ENCODE results near the gene IQGAP3. TPM values are rescaled to one million over a fixed set of nuclear protein-coding genes. Genes with fewer than 3 reads are reported as not detected.

IQGAP3 gene
- total RNA-seq, 2 donors from 2014 or later: 0.52 TPM; not detected in 1

- WGBS, 2 donors: 66 to 77% methylated on average over 2 of the region's 2 CpGs
- Histone ChIP-seq H3K27ac (no peak overlapping the region), H3K4me1 (no peaks in the 10 kb centered on the region), H3K4me3 (no peak overlapping the region), H3K27me3 (no peaks in the 10 kb centered on the region), H3K36me3 (replicated peaks in 1 of 2; ENCODE audit: insufficient read depth in 1 of 2, low read depth in 2 of 2) (no peaks in the 10 kb centered on the region), H3K9me3 (no peaks in the 10 kb centered on the region)
- ATAC-seq (no peak), DNase-seq (no peak)
- intact Hi-C loops (cut with DNase I): no loop called here
- TF ChIP-seq POLR2A (IDR thresholded peaks at IDR 0.05) (no peak), CTCF (IDR thresholded peaks at IDR 0.05) (no peak)
Measured at GRCh38 chr1:156565519-156565918, 6.8 kb downstream of the IQGAP3 start.

GRCh38 chr1:156560585-156561163, 11.7 kb downstream of the IQGAP3 start:
- WGBS, 2 donors: 66 to 75% methylated on average over 5 of the region's 5 CpGs
- DNase-seq (no peak), ATAC-seq (no peak)
- H3K27ac ChIP-seq: no peak overlapping the region
- no peak overlapping the region for H3K4me3 ChIP-seq
- no peaks in the 10 kb centered on the region for H3K9me3 ChIP-seq
- TF ChIP-seq CTCF (IDR thresholded peaks at IDR 0.05) (no peak), POLR2A (IDR thresholded peaks at IDR 0.05) (no peak)
- intact Hi-C loops (cut with DNase I): no loop called here
- no peaks in the 10 kb centered on the region for H3K27me3 ChIP-seq
- H3K4me1 ChIP-seq: no peaks in the 10 kb centered on the region
- H3K36me3 ChIP-seq (replicated peaks in 1 of 2; ENCODE audit: insufficient read depth in 1 of 2, low read depth in 2 of 2): no peaks in the 10 kb centered on the region

- 67 to 68% methylated on average over 5 of the region's 5 CpGs for WGBS, 2 donors
- no peak overlapping the region for H3K27ac ChIP-seq
- intact Hi-C loops (cut with DNase I): no loop called here
- no peaks in the 10 kb centered on the region for H3K9me3 ChIP-seq
- H3K4me1 ChIP-seq: no peaks in the 10 kb centered on the region
- DNase-seq (no peak), ATAC-seq (no peak)
- no peaks in the 10 kb centered on the region for H3K27me3 ChIP-seq
- H3K36me3 ChIP-seq (replicated peaks in 1 of 2; ENCODE audit: insufficient read depth in 1 of 2, low read depth in 2 of 2): no peaks in the 10 kb centered on the region
- no peak overlapping the region for H3K4me3 ChIP-seq
- TF ChIP-seq POLR2A (IDR thresholded peaks at IDR 0.05): no peak
Measured at GRCh38 chr1:156559797-156560385, 12.5 kb downstream of the IQGAP3 start.

GRCh38 chr1:156559086-156559796, 13.1 kb downstream of the IQGAP3 start:
- no peaks in the 10 kb centered on the region for H3K27me3 ChIP-seq
- no peak overlapping the region for H3K27ac ChIP-seq
- H3K4me3 ChIP-seq: no peak overlapping the region
- TF ChIP-seq POLR2A (IDR thresholded peaks at IDR 0.05) (no peak), CTCF (IDR thresholded peaks at IDR 0.05) (no peak)
- intact Hi-C loops (cut with DNase I): no loop called here
- 78% methylated on average over 7 of the region's 8 CpGs for WGBS, 2 donors
- no peaks in the 10 kb centered on the region for H3K9me3 ChIP-seq
- H3K4me1 ChIP-seq: no peaks in the 10 kb centered on the region
- no peak for DNase-seq
- no peak for ATAC-seq
- no peaks in the 10 kb centered on the region for H3K36me3 ChIP-seq (replicated peaks in 1 of 2; ENCODE audit: insufficient read depth in 1 of 2, low read depth in 2 of 2)

GRCh38 chr1:156556354-156556753, 16.0 kb downstream of the IQGAP3 start:
- 75 to 76% methylated on average over 9 of the region's 9 CpGs for WGBS, 2 donors
- H3K4me1 ChIP-seq: peaks cover 4% of the 10 kb centered on the region
- no peak for TF ChIP-seq POLR2A (IDR thresholded peaks at IDR 0.05)
- no peaks in the 10 kb centered on the region for H3K27me3 ChIP-seq
- H3K4me3 ChIP-seq: no peak overlapping the region
- no peak for DNase-seq
- no peaks in the 10 kb centered on the region for H3K36me3 ChIP-seq (replicated peaks in 1 of 2; ENCODE audit: insufficient read depth in 1 of 2, low read depth in 2 of 2)
- ATAC-seq: no peak
- H3K27ac ChIP-seq: no peak overlapping the region
- intact Hi-C loops (cut with DNase I): no loop called here
- H3K9me3 ChIP-seq: no peaks in the 10 kb centered on the region

All from body of pancreas (tissue), 4 donors.